ENCODE results near the gene GLB1L.
A peak's percentile ranks its signal among the peaks of the same experiment; 100 is the strongest.

Gene GLB1L

DNA sequence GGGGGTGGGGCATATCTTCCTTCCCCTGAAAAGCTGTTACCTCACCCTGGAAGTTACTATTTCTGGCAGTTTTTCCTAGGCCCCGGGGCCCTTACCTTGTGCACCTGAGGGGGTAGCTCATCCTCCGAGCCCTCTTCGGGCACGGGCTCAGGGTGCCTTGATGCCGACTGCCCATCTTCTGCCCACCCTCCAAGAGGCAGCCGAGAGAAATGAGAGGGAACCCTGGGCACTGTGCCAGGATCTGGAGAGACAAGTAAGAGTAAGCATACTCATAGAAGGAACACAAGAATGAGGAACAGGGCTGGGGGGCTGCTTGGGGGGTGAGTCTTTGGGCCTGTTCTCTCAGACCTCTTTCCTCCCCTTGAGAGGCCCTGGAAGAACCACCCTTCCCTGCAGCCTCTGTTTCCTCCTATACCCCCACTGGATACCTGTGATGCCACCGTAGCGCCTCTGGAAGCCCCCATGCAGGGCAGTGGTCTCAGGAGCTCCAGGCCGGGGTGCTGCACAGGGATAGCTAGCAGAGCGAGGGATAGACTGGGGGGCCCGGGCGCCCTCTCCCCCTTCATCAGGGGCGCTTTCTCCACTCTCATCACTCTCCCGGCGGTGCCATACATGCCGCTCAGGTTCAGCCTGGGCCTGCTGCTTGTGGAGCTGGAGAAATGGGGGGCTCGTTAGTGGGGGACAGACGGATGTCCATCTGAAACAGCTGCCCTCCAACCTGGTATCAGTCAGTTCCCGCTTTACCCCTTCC, 24.4 kb downstream of the GLB1L start:
- DNase-seq = no peak

DNA sequence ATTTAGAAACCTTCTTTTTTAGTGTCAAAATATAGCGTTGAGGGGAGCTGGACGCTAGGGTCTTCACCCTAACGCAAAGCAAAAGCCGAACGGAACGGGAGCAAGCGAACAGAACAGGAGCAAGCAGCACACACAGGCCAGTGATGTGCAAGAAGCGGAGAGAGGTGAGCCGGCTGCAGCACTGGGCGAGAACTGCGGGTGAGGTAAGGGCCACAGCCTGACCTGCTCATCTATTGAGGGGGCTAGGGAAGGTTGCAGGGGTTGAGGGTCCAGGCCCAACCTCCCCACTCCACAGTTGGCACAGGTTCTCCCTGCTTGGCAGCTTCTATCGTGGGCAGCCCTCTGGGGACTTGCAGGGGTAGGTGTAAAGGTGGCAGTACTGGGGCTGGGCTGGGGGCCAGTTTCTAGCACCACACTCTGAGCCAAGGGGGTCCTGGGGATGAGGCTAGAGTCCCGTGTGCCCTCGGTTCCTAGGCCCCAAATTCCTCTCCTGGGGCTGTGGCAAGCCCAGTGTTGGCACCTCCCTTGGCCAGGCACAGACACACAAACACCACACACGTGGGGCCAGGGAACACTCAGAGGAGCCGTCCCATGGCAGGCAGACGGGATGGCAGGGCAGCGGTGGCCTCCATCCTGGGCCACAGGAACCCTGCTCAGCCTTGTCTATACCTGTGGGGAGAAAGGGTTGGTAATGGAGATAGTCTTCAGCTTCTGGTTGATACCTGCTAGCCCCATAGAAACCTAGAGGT, 25.3 kb downstream of the GLB1L start:
- DNase-seq = no peak

DNA sequence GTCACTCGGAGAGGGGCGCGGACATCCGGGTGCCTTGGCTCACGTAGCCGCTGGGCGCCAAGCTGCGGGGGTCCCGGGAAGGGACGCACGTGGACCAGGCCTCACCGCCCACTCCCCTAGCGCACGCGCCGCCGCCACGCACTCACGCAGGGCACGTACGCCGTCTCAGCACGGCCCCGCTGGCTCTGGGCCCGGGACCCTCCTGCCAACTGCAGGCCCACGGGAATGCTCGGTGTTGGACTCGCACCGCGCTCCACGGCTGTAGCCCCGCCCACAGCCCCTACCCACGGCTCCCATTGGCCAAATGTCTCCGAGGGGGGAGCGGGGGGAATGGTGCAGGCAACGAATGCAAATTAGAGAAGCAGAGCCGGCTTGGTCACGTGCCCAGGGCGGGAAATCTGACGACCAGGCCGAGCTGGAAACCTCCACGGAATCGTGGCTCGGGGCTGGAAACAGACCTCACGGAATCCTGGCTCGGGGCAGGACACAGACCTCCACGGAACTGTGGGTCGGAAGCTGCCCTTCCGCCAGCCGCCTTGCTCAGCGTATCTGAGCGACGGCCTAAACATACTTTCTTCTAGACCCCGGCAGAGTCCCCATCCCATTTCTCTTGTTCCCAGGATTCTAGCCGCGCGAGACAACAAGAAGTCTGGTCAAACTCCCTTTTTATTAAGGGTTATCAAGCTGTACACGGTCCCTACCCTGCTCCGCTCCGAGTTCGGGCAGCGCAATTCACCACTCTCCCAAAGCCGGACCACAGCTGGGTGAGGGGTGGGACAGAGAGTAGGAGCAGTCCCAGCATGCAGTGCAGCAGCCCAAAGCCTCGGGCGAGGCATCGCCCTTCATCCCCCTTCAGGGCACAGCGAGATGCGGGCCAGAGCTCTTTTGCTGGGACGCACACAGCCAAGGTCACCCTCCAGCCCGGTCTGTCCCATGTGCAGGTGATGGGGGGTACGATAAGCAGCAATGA, 26.2 kb downstream of the GLB1L start, which contains the start of gene ABCB6:
Gene ABCB6, minus strand, starts transcription at position 227 of the 970 bp plus-strand sequence. CDS start 285 bp downstream, outside the sequence.
- peak; percentile 86 to 91 for DNase-seq

GRCh38 chr2:219218217-219218731, 27.0 kb downstream of the GLB1L start:
- peak in 1 of 2 donors; percentile 25 for DNase-seq

GRCh38 chr2:219216535-219216915, 28.7 kb downstream of the GLB1L start:
- DNase-seq = no peak

GRCh38 chr2:219215871-219216534, 29.2 kb downstream of the GLB1L start:
- DNase-seq = no peak

DNA sequence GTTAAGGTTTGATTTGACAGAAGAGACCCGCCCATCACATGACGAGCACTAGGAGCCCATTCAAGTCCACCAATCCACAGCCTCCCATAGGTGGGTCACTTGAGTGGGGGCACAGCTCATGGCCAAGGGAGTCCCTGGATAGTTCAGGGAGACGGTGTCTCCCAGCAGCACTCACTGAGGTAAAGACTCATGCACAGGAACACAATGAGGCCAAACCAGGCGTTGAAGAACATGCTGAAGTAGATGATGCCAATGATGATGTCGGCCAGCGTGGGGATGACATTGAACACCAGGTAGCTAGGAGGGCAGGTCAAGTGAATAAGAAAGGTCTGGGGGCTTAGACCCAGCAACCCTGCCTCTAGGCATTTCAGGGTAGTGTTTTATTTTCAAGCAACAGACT, 30.5 kb downstream of the GLB1L start:
- DNase-seq = no peak

DNA sequence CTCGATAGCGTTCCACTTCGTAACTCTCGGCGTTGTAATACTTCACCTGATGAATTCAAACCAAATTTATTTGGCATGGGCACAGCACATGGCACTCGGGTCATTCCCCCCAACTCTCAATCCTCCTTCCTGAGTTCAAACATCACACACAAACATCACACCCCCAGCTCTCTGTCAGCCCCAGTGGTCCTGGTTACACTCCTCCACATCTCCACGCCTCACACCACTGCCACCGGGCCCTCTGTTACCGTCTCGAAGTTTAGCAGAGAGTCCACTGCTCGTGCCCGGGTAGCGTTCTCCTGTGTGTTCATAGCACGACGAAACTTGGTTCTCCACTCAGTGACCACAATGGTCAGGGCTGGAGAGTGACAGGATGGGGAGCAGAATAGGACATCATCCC, 31.1 kb downstream of the GLB1L start:
- no peak for DNase-seq

DNA sequence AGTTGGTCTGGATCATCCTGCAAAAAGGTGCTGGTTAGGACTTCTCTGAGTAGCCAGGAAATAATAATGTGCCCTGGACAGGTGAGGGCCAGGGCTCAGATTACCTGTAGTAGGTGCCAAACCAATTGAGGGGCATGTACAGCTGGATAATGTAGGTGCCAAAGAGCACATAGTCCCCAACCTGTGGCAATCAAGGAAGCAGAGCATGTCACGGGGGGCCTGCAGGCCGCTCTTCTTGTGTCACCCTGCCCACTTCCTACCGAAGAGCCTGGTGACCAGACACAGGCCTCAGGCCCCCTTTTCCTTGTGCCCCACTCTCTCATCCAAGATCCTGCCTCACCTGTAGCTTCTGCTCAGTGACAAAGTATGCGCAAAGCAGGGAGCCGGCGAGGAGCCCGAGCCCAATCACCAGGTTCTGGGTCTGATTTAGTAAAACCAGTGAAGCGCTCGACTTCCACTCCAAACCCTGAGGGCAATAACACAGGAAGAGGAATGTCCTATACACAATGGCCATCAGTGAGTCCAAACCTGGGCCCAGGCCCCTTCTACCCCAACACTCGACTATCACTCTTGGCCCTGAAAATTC, 31.7 kb downstream of the GLB1L start:
- DNase-seq = no peak

DNA sequence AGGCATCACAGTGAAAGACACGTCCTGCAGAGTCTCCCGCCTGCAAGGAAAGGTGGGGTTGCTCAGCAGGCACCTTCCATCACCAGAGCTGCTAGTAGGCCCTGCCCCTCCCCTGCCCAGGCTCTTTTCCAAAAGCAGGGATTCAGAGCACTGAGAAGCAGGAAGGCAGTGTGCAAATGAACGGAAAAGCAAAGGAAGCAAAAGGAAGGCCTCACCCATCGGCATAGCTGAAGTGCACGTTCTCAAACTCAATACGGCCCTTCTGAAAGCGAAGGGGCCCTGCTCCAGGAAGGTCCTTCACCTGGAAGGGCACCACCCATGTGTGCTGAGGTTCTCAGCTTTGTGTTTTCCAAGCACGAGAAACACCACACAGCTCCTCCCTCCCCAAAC, 32.2 kb downstream of the GLB1L start:
- no peak for DNase-seq

- no peak for DNase-seq
Observed at GRCh38 chr2:219210886-219211362, 34.3 kb downstream of the GLB1L start.

GRCh38 chr2:219210196-219210885, 34.9 kb downstream of the GLB1L start:
- DNase-seq = no peak

DNA sequence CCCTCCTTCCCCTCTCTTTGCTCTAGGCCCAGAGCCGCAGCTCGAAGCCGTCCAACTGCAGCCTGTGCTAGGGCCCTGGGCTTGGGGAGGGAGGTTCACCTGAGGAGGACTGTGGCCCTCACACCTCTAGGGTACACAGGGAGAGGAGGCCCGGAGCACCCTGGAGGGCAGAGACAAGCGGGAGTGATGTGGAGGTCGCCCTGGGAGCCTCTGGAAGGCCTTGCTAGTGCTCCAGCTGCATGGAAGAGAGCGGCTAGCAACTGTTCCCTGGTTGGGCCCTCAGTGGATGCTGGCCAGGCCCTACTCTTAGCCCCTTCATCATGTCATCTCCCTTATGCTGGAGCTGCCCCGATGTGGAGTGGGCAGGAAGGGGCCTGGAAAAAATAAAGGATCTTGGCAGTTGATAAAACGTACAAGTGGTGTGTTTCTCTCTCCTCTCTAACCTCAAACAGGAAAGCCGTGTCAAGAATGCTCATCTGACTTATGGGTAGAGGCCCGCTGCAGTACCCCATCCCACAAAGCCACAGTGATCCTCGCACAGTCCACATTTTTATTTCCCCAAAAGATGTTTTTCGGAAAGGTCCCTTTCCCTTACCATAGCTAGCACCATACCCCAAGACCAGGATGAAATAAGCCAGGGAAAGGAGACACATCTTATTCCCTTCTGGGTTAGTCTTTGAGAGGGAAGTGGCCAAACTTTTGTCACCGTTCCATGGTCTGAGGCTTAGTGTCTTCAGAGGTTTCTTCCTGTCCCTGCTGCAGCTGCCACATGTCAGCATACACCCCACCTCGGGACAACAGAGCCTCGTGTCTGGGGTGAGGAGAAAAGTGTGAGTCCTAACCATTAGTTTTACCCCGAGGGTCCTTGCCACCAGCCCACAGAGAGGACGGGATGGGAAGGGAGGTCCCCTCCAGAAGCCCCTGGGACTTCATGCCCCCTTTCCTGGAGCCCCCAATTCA, 35.7 kb downstream of the GLB1L start:
- no peak for DNase-seq

DNA sequence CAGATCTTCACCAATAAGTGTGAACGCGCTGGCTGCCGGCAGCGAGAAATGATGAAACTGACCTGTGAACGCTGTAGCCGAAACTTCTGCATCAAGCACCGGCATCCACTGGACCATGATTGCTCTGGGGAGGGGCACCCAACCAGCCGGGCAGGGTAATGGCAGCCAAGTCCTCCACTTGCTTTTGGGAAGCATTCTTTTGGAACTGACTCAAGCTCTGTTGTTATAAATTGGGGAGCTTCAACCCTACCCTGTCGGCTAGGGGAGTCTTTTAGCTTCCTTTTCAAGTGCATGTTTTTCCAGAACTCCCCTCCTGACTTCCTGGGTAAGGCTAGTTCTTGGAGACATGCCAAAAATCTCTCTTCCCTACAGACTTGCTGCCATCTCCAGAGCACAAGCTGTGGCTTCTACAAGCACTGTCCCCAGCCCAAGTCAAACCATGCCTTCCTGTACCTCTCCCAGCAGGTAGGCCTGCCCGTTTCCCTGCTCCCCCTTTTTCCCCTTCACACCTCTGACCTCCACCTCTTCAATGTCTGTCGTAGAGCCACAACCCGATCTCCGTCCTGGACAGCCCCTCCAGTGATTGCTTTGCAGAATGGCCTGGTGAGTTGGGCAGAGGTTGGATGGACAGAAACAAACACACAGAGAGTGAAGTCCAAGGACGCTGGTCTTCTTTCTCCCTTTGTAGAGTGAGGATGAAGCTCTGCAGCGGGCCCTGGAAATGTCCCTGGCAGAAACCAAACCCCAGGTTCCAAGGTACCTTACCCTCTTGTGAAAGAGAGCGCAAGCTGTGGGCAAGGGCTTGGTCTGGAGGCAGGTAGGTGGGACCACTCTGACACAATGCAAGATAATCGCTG, 37.1 kb downstream of the GLB1L start:
- no peak for DNase-seq

DNA sequence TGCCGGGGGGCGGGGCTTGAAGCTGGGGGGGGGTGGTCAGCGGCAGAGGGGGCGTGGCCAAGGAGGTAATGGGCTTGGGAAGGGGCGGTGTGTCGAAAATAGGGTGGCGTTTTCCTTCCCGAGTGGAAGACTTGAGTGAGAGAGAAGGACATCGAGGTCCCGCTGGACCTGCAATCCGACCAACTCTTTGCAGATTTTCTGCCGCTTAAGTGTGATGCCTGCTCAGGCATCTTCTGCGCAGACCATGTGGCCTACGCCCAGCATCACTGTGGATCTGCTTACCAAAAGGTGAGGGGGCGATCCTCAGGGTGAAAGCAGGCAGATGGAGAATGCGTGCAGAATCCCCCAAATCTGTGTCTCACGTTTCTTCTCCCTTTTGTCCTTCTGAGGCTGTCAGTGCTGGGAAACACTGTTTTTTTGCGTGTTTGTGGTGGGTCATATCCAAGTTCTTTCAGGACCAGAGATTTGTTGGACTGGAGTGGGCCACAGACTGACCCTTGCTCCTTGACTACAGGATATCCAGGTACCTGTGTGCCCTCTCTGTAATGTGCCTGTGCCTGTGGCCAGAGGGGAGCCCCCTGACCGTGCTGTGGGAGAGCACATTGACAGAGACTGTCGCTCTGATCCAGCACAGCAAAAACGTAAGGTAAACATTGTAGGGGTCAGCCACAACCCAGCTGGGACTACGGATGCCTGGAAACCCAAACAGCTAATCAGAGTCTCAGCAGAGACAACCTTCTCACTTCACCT, 37.9 kb downstream of the GLB1L start:
- no peak for DNase-seq

DNA sequence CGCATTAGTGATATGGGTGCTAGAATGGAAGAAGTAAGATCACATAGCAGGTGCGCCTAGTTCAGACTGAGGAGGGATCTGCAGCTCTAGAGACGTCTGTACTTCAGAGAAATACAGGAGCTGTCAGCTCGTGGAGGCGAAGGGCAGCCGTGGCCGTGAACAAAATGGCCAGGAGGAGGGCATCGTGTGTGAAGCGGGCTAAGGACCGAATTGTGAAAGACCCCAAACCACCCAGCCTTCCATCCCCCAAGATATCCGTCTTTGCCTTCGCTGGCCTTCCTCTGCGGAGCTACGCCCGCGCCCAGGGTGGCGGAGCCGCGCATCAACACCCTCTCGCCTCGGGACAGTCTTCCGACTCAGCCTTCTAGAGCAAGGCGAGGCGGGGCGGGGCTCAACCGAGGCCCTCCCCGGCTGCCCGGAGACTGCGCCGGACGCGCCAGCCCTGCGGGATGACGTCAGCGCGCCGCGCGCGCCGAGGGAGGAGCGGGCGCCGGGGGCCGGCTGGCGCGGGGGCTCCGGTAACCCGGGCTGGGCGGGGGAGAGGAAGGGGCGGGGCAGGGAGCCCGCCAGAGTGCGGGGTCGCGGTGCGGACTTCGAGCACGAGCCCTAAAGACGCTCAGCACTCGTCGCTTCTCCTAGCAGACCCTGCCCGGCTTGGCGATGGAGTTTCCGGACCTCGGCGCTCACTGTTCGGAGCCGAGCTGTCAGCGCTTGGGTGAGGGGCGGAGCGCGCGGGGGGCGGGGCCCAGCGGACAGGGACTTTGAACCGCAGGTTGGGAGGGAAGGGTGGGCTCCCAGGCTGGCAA, 38.7 kb downstream of the GLB1L start, which contains the start of gene ZFAND2B:
Gene ZFAND2B, plus strand, starts transcription at position 455 of the 806 bp plus-strand sequence. Its CDS starts 206 bp downstream, at position 661.
- peak; percentile 94 to 95 for DNase-seq

- DNase-seq = no peak
Observed at GRCh38 chr2:219205981-219206327, 39.3 kb downstream of the GLB1L start.

Measured in activated CD4-positive, alpha-beta T cell treated with anti-CD3 and anti-CD28 coated beads for 4 hours (primary cell).